K562 (cell line): ENCODE data around the gene PODNL1. TPM values are rescaled to one million over a fixed set of nuclear protein-coding genes. Genes with fewer than 3 reads are reported as not detected.

Experiments
- C11orf30 ChIP-seq: fragments of 450-650 bp; IDR thresholded peaks from 2 replicates; pipeline ENCODE4 v1.6.1; 2016; ENCODE audit warnings: low read depth, mild to moderate bottlenecking
- CHD1 ChIP-seq: fragments of 200-600 bp; sonication (generic); IDR thresholded peaks from one replicate; pipeline ENCODE4 v1.6.1; 2012; ENCODE audit warnings: mild to moderate bottlenecking, moderate library complexity, low read length, inconsistent platforms
- CREB5 ChIP-seq: fragments of 250-450 bp; sonication (Bioruptor Pico); IDR thresholded peaks from 2 replicates; pipeline ENCODE4 v1.5.0; 2020; ENCODE audit warnings: mild to moderate bottlenecking
- DIDO1 ChIP-seq: fragments of 450-650 bp; IDR thresholded peaks from 2 replicates; pipeline ENCODE4 v1.6.1; 2016; ENCODE audit warnings: low read depth, missing biosample characterization, missing genetic modification characterization
- EWSR1 ChIP-seq: fragments of 450-650 bp; IDR thresholded peaks from 2 replicates; pipeline ENCODE4 v1.6.1; 2018; ENCODE audit warnings: borderline replicate concordance, mild to moderate bottlenecking, low read depth, moderate library complexity; ENCODE audit not compliant: partially characterized antibody
- IRF1 ChIP-seq: sonication (generic); formaldehyde crosslinking; IDR thresholded peaks from 2 replicates; pipeline ENCODE4 v1.8.0; 2022; ENCODE audit warnings: missing genetic modification reagents, mild to moderate bottlenecking, borderline replicate concordance
- JUN ChIP-seq, 2 experiments: sonication (generic) in 1 of 2; formaldehyde crosslinking in 1 of 2; IDR thresholded peaks; 2 replicates each; pipeline versions ENCODE4 v1.6.1 to v1.8.0; 2012 to 2022; ENCODE audit warnings: borderline replicate concordance in 2 of 2, mild to moderate bottlenecking in 2 of 2, improper control_type of control experiment in 1 of 2, low read depth in 1 of 2, low read length in 1 of 2, missing genetic modification reagents in 1 of 2
- KDM4B ChIP-seq, 2 experiments: fragments of 450-650 bp in 1 of 2; sonication (generic) in 1 of 2; IDR thresholded peaks; 2 replicates each; pipeline ENCODE4 v1.6.1; 2016 to 2017; ENCODE audit warnings: borderline replicate concordance in 2 of 2, antibody characterized with exemption in 1 of 2, low read depth in 1 of 2, mild to moderate bottlenecking in 1 of 2
- MTA2 ChIP-seq: fragments of 450-650 bp; IDR thresholded peaks from 2 replicates; pipeline ENCODE4 v1.6.1; 2016; ENCODE audit warnings: low read depth
- NFRKB ChIP-seq: fragments of 450-650 bp; IDR thresholded peaks from 2 replicates; pipeline ENCODE4 v1.6.1; 2016; ENCODE audit warnings: low read depth
- NR2C1 ChIP-seq, 2 experiments: fragments of 450-650 bp; IDR thresholded peaks; 2 replicates each; pipeline ENCODE4 v1.6.1; 2017; ENCODE audit warnings: mild to moderate bottlenecking in 2 of 2, antibody characterized with exemption in 1 of 2, inconsistent platforms in 1 of 2, missing compliant biosample characterization in 1 of 2, missing genetic modification characterization in 1 of 2
- RBM15 ChIP-seq: fragments of 200-400 bp; formaldehyde crosslinking; IDR thresholded peaks from 2 replicates; pipeline ENCODE4 v1.6.1; 2018; ENCODE audit warnings: mild to moderate bottlenecking, low read length, moderate library complexity; ENCODE audit not compliant: insufficient read depth
- SAFB2 ChIP-seq: fragments of 200-400 bp; formaldehyde crosslinking; IDR thresholded peaks from 2 replicates; pipeline ENCODE4 v1.6.1; 2018; ENCODE audit warnings: borderline replicate concordance, low read length, low read depth, moderate library complexity; ENCODE audit not compliant: severe bottlenecking
- SFPQ ChIP-seq: fragments of 200-400 bp; formaldehyde crosslinking; IDR thresholded peaks from 2 replicates; pipeline ENCODE4 v1.6.1; 2017; ENCODE audit warnings: mild to moderate bottlenecking, low read depth, low read length, moderate library complexity
- TCF3 ChIP-seq: sonication (generic); formaldehyde crosslinking; IDR thresholded peaks from 2 replicates; pipeline ENCODE4 v1.4.0; 2020; ENCODE audit warnings: mild to moderate bottlenecking, missing genetic modification reagents
- XRCC5 ChIP-seq: fragments of 200-400 bp; formaldehyde crosslinking; IDR thresholded peaks from 2 replicates; pipeline ENCODE4 v1.6.1; 2017; ENCODE audit warnings: low read depth, mild to moderate bottlenecking, low read length
- YBX1 ChIP-seq: fragments of 450-650 bp; IDR thresholded peaks from 2 replicates; pipeline ENCODE4 v1.7.1; 2016; ENCODE audit warnings: mild to moderate bottlenecking
- ZFP91 ChIP-seq: sonication (generic); formaldehyde crosslinking; IDR thresholded peaks from 2 replicates; pipeline ENCODE4 v1.8.0; 2022; ENCODE audit warnings: mild to moderate bottlenecking, missing genetic modification reagents
- ZNF668 ChIP-seq: fragments of 250-450 bp; sonication (Bioruptor Pico); IDR thresholded peaks from 2 replicates; pipeline ENCODE4 v1.8.0; 2022; ENCODE audit warnings: mild to moderate bottlenecking, inconsistent platforms
- ZNF830 ChIP-seq: fragments of 250-450 bp; sonication (Bioruptor Pico); IDR thresholded peaks from 2 replicates; pipeline ENCODE4 v1.5.0; 2021; ENCODE audit warnings: mild to moderate bottlenecking
- polyA plus RNA-seq, 8 experiments: library from polyadenylated mRNA; depleted of rRNA in 4 of 8; stranded (reverse) in 5 of 8; unstranded in 3 of 8; fragments of >200 nt; fragmentation: Nextera tagmentation in 2 of 8; fragmentation: Illumina TruSeq in 1 of 8; extraction: Ambion mirVana in 2 of 8; extraction: Trizol in 1 of 8; gene quantifications; 2 replicates each; pipeline versions ENCODE4 v1.2.1 to v1.2.3, GENCODE V29; 2011 to 2014; ENCODE audit warnings: inconsistent platforms in 1 of 8, missing spikeins in 1 of 8
- total RNA-seq, 7 experiments: library from RNA; depleted of rRNA in 6 of 7; stranded (reverse); fragments of >200 nt in 6 of 7; fragmentation: Illumina TruSeq in 2 of 7; extraction: Trizol in 2 of 7; gene quantifications; 2 replicates each; pipeline versions ENCODE4 v1.2.1 to v1.2.3, GENCODE V29; 2011 to 2021; ENCODE audit warnings: low replicate concordance in 1 of 7

PODNL1 gene
- total and polyA plus RNA-seq, 9 of the 15 experiments (the other 6 are each of a cell fraction or from before 2014, with no cell fraction given): 0.18 to 0.47 (median 0.23) TPM; not detected in 3

- TF ChIP-seq SAFB2 (no peak), CREB5 (CRISPR knock-in tag) (no peak), JUN (IDR thresholded peaks at IDR 0.05; ENCODE audit: borderline replicate concordance, low read depth, low read length) (no peak), JUN (CRISPR knock-in tag; IDR thresholded peaks at IDR 0.05; ENCODE audit: borderline replicate concordance) (no peak), SFPQ (no peak), DIDO1 (tag) (no peak), YBX1 (no peak), KDM4B (IDR thresholded peaks at IDR 0.05; ENCODE audit: borderline replicate concordance in 2 of 2, low read depth in 1 of 2) (no peak), ZFP91 (no peak), XRCC5 (no peak), RBM15 (no peak), TCF3 (CRISPR knock-in tag) (no peak), IRF1 (CRISPR knock-in tag) (no peak), NFRKB (no peak), CHD1 (no peak), EWSR1 (no peak), ZNF668 (CRISPR knock-in tag) (no peak), NR2C1 (IDR thresholded peaks at IDR 0.05) (peak; percentile 14; the same call in 1 of the 2 replicates), NR2C1 (tag; IDR thresholded peaks at IDR 0.05) (no peak), ZNF830 (no peak), C11orf30 (no peak), MTA2 (no peak)
Measured at GRCh38 chr19:13920940-13921747, 17.1 kb downstream of the PODNL1 start (continued).
